Measurements from ENCODE around the gene ZNRF1.
"Not testable (repeated sequence)": the region's sequence is repeated elsewhere in the genome, so short reads cannot be mapped to it uniquely, and the experiment has no call there.

The ZNRF1 gene

DNA sequence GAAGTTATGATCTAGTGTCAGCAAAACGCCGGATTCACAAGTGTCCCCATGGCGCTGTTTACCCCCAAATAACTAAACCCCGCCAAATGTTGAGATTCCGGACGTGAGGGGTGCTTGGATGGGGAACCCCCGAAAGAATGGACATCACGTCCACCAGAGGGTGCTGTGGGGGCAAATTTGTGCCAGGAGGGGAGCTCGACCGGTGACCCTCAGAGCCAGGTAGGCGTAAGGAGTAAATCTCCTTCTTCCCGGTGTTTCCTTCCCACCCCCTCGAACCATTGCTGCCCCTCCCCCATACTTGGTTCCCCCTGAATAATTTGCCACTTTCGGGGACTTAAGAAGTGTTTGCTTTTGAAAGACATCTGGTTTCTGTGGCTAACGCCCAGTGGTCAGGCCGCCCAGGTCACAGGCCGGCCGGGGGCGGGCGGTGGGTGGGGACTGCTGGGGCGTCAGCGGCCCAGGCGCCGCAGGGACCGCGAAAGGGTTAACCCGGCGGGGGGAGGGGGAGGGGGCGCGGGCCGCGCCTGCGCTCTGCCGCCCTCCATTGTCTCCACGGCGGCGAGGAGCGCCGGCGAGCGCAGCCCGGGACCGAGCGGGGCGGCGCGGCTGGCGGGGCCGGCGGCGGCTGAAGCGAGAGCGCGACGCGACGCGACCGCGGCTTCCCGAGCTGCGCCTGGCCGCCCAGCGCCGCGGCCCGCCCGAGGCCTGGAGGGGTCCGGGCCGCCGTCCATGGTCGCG, at the start of gene ZNRF1:
ZNRF1 (plus strand) TSS at position 544 of the 738 bp plus-strand sequence. CDS start 648 bp downstream, outside the sequence.
- DNase-seq: peak; percentile 77 to 83

DNA sequence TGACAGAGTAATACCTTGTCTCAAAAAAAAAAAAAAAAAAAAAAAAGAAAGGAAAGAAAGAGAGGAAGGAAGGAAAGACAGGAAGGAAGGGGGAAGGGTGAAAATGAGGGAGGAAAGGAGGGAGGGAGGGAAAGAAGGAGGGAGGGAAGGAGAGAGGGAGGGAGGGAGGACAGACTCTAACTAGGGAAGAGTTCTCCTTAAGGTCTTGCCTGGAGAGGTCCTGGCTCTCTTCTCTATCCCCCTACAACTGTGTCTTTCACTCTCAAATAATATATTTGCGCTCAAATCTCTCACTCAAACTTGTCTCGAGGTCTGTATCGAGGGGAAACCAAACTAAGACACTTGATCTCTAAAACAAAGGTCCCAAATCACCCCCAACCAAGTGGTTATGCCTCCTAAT, 49.5 kb upstream of the ZNRF1 start:
- no peak for DNase-seq

DNA sequence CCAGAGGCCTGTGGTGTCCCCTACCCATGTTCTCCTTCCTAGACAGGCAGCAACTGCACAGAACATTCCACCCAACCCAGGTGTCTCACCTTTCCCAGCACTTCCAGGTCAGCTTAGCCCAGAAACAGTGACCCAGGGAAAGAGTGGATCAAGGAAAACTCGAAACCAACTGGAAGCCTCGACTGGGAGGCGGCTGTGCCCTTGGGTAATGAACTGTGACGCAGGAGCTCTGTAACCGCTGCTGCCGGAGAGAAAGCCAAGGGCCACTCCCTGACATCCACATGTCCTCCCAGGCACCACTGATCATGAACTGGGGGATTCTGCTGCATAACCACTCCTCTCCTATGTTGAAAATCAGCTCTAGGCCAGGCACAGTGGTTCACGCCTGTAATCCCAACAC, 48.3 kb upstream of the ZNRF1 start:
- no peak for DNase-seq

DNA sequence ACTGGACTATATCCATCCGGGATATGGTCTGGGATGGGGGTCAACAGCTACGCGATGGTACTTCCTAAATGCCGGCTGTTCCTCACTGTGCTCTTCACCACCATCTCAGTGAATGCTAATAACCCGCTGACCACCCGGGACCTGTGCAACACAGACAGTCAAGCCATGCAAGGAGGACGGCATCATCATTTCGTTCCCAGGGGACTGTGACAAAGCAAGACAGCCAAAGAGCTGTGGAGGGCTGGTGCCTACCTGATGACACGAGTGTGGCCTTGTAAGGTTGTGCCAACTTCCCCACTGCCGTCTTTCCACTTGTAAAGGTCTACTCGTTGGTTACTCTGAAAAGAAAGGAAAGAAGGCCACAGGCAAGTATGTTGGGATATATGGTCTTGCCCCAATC, 47.6 kb upstream of the ZNRF1 start:
- no peak for DNase-seq

DNA sequence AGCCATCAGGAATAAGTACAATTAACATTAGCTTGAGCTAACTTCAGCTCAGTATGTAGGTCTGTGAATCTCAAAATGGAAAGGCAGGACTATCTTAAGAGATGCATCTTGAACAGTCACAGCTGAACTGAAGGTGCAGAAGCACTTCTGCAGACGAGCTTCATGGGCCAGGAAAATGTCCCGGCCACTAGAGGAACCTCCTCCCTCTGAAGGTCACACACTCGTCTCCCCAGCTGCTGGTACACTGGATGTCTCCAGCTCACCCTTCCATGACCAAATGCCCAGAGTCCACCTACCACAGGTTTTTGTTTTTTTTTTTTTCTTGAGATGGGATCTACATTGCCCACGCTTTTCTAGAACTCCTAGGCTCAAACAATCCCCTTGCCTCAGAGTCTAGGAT, 47.1 kb upstream of the ZNRF1 start:
- no peak for DNase-seq

DNA sequence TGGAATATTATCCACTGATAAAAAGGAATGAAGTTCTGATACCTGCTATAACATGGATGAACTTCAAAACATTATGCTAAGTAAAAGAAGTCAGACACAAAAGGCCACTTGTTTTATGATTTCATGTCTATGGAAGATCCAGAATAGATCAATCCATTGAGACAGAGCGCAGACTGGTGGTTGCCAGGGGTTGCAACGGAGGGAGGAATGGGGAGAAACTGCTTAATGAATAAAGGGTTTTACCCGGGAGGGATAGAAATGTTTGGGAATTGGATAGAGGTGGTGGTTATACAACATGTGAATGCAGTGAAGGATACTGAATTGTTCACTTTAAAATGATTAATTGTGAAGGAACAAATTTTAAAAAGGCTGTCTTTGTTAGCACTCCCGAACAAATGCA, 44.1 kb upstream of the ZNRF1 start:
- DNase-seq: no peak

DNA sequence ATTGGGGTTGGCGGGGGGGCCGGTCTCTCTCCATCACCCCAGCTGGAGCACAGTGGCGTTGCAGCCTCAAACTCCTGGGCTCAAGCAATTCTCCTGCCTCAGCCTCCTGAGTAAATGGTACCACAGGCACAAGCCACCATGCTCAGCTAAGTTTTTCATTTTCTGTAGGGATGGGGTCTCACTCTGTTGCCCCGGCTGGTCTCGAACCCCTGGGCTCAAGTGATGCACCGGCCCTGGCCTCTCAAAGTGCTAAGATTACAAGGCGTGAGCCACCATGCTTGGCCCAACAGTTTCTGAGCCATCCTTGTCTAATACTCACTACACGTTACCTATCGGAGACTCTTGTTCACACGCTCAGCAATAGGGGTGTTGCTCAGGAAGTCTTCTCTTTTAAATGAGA, 25.5 kb upstream of the ZNRF1 start:
- DNase-seq: no peak

DNA sequence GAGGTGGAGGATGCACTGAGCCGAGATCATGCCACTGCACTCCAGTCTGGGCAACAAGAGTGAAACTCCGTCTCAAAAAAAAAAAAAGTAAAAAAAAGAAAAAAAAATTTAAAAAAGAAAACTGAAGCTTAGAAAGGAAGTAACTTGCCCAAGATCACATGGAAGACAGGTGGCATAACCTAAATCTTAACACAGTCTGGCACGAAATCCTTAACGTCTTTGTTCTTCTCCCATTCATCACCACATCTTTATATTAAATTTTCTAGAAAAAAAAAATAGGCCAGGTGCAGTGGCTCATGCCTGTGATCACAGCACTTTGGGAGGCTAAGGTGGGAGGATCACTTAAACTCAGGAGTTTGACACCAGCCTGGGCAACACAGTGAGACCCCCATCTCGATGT, 23.2 kb upstream of the ZNRF1 start:
- DNase-seq: no peak

DNA sequence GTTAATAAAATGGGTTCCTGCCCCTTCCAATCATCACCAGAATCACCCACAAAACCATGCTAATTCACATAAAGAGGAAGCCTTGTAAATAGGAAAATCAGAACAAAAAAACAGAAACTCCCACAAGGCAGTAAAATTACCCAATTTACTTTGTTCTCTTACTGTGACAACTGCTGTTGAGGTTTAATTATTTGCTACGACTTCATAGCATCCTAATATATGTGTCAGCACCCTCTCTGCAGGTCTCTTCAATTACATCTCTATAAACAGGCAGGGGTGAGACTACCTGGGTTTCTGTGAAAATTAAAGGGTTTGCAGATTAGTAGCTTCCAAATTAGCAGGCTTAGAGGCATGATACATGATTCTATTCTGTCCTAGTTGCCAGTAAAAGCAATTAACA, 16.6 kb upstream of the ZNRF1 start:
- DNase-seq: no peak

DNA sequence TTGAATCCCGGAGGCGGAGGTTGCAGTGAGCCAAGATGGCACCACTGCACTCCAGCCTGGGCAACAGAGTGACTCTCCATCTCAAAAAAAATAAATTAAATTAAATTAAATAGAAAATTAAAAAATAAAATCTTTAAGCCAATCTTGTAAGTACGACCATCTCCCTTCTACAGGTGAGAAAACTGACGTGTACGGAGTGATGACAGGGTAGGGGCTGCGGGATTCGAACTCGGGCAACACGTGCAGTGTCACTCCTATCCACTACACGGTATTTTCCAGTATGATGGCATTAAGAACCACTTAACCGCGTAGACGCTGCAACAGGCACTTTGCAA, 14.7 kb upstream of the ZNRF1 start:
- no peak for DNase-seq

DNA sequence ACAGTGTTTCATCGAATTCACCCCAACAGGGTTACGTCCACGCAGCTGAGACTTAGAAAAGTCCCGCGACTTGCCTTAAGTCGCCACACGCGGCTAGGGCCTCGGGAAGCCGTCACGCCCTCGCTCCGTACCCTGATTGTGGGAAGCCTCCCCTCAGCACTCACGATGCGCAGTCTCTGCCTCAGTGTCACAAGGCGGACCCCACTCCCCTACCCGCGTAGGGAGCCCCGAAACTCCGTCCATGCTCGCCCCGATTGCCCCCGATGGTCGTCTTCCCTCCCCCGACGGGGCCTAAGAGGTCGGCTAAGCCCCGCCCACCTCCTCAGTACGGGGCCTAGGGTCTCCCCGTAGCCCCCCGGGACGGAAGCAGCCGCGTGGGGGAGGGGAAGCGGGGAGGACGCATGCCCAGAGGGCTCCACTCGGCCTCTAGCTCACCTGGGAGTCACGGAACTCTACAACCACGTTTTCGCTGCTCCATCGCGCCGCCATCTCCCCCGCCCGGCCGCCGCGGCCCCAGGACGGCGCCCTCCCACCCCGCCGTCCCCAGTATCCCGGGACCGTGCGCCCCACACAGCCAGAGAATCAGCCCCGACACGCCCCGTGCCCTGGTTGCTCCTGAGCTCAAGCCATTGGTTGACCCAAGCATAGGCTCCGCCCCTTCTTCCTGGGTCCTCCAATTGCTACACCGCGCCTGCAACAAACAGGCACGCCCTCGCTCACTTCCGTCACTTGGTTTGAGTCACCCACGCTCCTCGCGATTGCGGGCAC, 14.1 kb upstream of the ZNRF1 start, which contains the start of gene WDR59:
WDR59 (minus strand) TSS at position 595 of the 768 bp plus-strand sequence; CDS start at position 489, 106 bp downstream.
- DNase-seq: peak; percentile 99

DNA sequence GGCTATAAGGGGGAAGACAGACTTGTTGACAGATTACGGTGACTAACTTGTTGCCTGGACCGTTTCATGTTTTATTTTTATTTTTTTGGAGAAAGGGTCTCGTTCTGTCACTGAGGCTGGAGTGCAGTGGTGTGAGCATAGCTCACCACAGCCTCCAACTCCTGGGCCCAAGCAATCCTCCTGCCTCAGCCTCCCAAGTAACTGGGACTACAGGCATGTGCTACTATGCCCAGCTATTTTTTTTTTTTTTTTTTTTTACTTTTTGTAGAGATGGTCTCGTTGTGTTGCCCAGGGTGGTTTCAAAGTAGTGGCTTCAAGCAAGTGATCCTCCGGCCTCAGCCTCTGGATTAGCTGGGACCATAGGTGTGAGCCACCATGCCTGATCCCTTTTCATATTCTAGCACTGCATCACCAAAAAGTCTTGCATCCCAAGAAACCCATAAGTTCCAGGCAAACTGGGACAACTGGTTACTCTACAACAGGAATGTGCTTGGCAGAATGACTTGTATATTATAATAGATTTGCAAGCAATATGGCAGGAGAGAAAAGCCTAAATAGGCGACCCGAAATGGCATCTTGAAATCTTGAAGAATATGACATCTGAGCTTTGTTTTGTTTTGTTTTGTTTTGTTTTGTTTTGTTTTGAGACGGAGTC, 11.7 kb upstream of the ZNRF1 start:
- DNase-seq: no peak

DNA sequence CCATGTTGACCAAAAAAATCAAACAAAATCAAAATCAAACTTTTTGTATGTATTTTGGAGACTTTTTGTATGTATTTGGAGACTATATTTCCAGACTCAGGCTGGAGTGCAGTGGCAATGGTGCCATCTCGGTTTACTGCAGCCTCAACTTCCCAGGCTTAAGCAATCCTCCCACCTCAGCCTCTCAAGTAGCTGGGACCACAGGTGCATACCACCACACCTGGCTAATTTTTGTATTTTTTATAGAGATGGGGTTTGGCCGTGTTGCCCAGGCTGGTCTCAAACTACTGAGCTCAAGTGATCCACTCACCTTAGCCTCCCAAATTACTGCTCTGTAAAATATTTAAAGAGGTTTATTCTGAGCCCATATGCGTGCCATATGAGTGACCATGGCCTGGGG, 9.0 kb upstream of the ZNRF1 start:
- not testable (repeated sequence) for DNase-seq

DNA sequence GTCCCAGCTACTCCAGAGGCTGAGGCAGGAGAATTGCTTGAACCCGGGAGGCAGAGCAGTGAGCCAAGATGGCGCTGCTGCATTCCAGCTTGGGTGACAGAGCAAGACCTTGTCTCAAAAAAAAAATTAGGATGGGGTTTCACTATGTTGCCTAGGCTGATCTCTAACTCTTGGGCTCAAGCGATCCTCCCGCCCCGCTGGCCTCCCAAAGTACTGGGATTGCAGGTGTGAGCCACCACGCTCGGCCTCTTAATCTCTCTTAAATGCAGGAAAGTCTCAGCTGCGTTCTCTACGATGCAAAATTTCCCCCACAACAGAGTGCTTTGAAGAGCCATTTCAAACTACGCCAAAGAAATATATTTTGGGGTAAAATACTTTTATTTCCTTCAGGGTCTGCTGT, 8.0 kb upstream of the ZNRF1 start:
- no peak for DNase-seq

DNA sequence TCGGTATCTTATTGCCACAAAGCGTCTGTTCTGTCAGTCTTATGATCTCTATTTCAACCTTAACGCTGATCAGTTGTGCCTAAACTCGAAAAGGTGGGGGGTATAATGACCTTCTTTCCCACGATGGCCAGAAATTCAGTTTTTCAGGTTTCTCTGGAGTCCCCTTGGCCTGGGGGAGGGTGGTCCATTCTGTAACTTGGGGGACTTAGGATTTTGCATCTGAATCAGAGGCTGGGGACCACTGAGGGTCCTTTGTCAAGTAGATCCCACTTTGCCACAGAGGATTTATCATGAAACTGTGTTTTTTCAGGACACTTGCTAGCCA, 7.6 kb upstream of the ZNRF1 start:
- no peak for DNase-seq

DNA sequence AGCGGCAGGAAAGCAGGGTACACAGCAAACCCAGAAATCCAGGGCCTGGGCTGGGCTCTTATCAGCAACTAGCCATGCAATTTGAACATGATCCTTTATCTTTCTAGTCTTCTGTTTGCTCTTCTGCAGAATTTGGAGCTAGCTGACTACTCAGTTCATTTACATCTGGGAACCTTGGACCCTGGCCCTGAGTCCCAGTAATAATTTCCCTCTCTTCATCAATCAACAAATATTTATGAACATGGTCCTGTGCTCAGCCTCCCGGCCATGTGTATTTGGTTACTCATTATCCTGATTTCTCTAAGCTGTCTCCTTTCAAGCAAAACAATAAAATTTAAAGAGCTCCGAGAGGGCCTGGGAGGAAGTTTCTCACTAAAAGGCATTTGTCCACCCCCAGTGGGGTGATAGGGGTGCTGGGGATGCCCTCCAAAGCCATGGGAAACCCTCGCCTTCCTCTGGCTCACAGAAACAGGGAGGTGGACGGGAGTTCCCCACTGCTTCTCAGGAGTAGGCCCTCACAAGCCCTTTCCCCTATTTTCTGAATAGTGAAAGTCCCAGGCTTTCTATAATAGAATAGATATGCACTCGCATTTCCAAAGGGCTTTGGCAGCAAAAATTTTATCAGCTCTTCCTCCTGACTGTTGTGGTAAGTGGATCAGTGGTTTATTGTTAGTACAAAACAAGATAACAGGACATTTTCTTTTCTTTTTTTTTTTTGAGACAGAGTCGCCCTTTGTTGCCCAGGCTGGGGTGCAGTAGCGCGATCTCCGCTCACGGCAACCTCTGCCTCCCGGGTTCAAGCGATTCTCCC, 7.0 kb upstream of the ZNRF1 start:
- no peak for DNase-seq

DNA sequence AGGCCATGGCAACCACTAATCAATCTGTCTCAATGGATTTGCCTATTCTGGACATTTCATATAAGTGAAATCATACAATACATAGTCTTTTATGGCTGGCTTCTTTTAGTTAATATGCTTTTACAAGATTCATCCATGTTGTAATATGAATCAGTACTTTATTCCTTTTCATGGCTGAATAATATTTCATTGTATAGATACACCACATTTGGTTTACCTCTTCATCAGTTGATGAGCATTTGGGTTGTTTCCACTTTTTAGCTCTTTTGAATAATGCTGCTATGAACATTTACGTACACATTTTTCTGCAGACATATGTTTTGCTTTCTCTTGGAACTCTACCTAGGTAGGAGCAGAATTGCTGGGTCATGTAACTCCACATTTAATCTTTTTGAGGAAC, 2.8 kb upstream of the ZNRF1 start:
- no peak for DNase-seq

DNA sequence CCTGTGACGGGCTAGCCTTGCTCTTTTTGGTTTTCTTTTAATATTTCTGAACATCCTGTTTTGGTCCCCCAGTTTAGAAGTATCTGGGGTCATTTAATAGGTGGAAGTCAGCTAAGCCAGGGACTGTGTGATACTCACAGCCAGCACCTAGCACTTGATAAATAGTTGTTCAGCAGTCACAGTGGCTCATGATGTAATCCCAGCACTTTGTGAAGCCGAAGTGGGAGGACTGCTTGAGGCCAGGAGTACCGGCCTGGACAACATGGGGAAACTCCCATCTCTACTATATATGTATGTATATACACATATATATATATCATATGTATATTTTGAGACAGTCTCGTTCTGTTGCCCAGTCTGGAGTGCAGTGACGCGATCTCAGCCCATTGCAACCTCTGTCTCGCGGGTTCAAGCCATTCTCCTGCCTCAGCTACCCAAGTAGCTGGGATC, 1.8 kb upstream of the ZNRF1 start:
- no peak for DNase-seq

DNA sequence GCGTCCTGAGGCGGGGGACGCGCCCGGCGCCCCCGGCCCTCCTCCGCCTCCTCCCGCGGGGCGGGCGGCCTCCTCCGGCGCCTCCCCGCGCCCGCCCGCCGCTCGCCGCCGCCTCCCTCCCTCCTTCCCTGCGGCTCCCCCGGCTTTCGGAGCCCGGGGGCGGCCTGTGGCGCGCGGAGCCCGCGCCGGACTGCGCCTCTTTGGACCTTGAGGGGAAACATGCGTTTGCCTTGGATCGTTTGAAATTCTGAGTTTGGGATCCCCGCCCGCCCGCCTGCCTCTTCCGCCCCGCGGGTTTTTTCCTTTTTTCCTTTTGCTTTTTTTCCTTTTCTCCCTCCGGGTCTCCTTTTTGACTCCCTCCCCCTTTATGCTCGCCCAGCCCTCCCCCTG, 390 bp downstream of the ZNRF1 start:
- DNase-seq: peak; percentile 32 to 39

DNA sequence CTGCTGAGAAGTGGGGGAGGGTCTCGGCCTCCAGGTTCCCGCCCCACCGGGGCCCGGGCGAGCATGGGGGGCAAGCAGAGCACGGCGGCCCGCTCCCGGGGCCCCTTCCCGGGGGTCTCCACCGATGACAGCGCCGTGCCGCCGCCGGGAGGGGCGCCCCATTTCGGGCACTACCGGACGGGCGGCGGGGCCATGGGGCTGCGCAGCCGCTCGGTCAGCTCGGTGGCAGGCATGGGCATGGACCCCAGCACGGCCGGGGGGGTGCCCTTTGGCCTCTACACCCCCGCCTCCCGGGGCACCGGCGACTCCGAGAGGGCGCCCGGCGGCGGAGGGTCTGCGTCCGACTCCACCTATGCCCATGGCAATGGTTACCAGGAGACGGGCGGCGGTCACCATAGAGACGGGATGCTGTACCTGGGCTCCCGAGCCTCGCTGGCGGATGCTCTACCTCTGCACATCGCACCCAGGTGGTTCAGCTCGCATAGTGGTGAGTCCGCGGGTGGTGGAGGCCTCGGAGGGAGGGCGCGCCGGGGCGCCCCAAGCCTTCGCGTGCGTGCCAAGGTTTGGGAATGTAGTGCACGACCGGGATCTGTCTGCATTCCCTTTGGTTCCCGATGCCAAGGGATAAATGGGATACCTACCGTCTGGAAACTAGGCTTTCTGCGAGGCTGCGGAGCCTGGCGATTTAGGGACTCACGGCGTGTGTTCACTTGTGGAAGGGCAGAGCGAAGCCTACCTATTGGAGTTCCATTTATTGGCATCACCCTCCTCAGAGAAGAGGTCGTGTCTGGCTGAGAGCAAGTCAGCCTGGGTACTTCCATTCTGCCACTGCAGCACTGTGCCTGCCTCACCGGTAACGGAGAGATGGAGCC, 1.0 kb downstream of the ZNRF1 start:
- DNase-seq: peak; percentile 59 to 61

DNA sequence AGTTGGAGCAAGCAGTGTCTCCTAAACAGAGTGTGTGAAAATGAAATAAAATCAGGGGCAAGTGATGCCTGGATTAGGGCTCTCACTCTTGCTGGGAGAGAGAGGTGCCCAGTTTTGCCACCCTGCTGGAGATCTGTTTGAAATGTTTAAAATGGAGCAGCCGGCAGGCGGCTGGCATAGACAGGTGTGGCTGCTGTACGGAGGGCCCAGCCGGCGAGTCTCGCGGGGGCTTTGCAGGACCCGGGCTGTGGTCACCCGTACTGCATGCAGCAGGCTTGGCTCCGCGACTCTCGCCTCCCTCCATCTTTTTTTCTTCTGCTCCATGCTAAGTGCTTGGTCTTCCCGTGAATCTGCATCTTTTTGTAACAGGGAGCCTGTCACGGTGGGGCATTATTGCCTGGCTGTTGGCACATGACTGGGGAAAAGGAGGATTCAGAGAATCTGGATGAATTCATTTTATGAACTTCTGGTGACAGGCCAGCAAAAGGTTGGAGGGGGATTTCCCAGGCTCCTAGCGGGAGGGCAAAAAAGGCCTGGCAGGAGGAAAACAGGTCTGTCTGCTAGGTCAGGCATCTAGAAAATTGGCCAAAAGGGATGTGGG, 1.8 kb downstream of the ZNRF1 start:
- DNase-seq: peak in 1 of 2 donors; percentile 1

DNA sequence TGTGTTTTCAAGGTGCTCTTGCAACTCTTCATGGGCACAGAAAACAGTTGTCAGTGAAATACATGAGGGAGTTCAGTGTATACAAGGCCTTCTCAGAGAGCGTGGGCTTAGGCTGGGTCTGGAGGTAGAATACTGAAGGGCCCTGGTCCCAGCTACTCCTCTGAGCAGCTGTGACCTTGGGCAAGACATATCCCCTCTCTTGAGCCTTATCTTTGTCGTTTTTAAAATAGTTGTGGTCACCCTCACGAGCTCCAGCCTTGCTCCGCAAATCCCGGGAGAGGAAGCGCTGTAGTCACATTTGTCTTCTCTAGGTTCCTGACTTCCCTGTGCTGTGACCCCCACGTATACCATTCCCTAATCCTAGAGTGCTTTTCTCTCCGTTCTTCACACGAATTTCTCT, 3.6 kb downstream of the ZNRF1 start:
- DNase-seq: no peak
